Measurements from ENCODE around the gene CDCA7L.
A peak's percentile ranks its signal among the peaks of the same experiment; 100 is the strongest.
"Not testable (repeated sequence)": the region's sequence is repeated elsewhere in the genome, so short reads cannot be mapped to it uniquely, and the experiment has no call there.

The CDCA7L gene

GRCh38 chr7:21903020-21903786, 42.5 kb downstream of the CDCA7L start:
- no peak for DNase-seq

- no peak for DNase-seq
These were observed 43.5 kb downstream of the CDCA7L start for GRCh38 chr7:21902240-21902639.

- peak; percentile 27 for DNase-seq
These were observed 47.3 kb downstream of the CDCA7L start for GRCh38 chr7:21898265-21898930.

- DNase-seq: no peak
These were observed 52.3 kb downstream of the CDCA7L start for GRCh38 chr7:21893401-21893800.

GRCh38 chr7:21891291-21891690, 54.4 kb downstream of the CDCA7L start:
- no peak for DNase-seq

- DNase-seq: no peak
These were observed 57.9 kb downstream of the CDCA7L start for GRCh38 chr7:21887779-21888178.

- no peak for DNase-seq
These were observed 58.3 kb downstream of the CDCA7L start for GRCh38 chr7:21887353-21887752.

GRCh38 chr7:21886396-21886795, 59.3 kb downstream of the CDCA7L start:
- DNase-seq: no peak

- DNase-seq: no peak
These were observed 61.2 kb downstream of the CDCA7L start for GRCh38 chr7:21884496-21884895.

- DNase-seq: not testable (repeated sequence)
These were observed 62.2 kb downstream of the CDCA7L start for GRCh38 chr7:21883501-21883900.

GRCh38 chr7:21883069-21883468, 62.6 kb downstream of the CDCA7L start:
- DNase-seq: no peak

- no peak for DNase-seq
These were observed 75.8 kb downstream of the CDCA7L start for GRCh38 chr7:21869785-21870402.

- DNase-seq: no peak
These were observed 77.2 kb downstream of the CDCA7L start for GRCh38 chr7:21868576-21868850.

- no peak for DNase-seq
These were observed 77.7 kb downstream of the CDCA7L start for GRCh38 chr7:21867816-21868575.

- DNase-seq: no peak
These were observed 78.5 kb downstream of the CDCA7L start for GRCh38 chr7:21867226-21867625.

- no peak for DNase-seq
These were observed 79.0 kb downstream of the CDCA7L start for GRCh38 chr7:21866731-21867130.

GRCh38 chr7:21865631-21866204, 80.0 kb downstream of the CDCA7L start:
- not testable (repeated sequence) for DNase-seq

- DNase-seq: no peak
These were observed 94.1 kb downstream of the CDCA7L start for GRCh38 chr7:21851559-21851967.

Measured in CD4-positive, alpha-beta T cell treated with Interleukin-15 for 1 hour (primary cell).